GM12891 (cell line): Measurements from ENCODE around the gene NSF.
"Not testable (repeated sequence)": the region's sequence is repeated elsewhere in the genome, so short reads cannot be mapped to it uniquely, and the experiment has no call there.

Experiments used
- POLR2A ChIP-seq: IDR thresholded peaks from 2 replicates; pipeline ENCODE4 v1.6.1; 2011; ENCODE audit warnings: low read depth, low read length, control low read depth
- TAF1 ChIP-seq: IDR thresholded peaks from 2 replicates; pipeline ENCODE4 v1.6.1; 2011; ENCODE audit warnings: low read depth, low read length, control low read depth

DNA sequence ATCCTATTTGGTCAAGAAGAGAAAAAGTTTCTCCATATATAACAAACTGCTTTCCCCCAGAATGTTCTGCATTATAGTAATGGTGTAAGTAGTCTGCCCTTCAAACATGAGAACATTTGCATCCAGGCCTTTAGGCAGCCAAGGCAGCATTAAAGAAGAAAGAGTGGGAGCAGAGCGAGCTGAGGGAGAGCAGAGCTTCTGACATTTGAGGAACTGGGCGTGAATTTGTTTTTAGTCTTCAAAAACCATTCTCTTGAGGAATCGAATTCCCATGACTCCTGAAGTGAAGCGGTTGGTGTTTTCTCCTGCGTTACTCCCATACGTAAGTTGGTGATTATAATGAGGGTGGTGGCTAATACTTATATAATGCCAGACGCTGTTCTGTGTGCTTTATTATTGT lies 58.8 kb downstream of the NSF start:
- not testable (repeated sequence) for TF ChIP-seq TAF1, POLR2A
